Measurements from ENCODE around the gene POU2AF2.

Gene POU2AF2

GRCh38 chr11:111230122-111230465 lies 15.4 kb upstream of the POU2AF2 start:
- no peak for TF ChIP-seq CTCF (IDR thresholded peaks at IDR 0.05; ENCODE audit: low read depth, low read length)
- peak overlapping the region; percentile 60; the same call in 1 of the 2 replicates for H3K4me3 ChIP-seq (ENCODE audit: low read depth, low read length)

DNA sequence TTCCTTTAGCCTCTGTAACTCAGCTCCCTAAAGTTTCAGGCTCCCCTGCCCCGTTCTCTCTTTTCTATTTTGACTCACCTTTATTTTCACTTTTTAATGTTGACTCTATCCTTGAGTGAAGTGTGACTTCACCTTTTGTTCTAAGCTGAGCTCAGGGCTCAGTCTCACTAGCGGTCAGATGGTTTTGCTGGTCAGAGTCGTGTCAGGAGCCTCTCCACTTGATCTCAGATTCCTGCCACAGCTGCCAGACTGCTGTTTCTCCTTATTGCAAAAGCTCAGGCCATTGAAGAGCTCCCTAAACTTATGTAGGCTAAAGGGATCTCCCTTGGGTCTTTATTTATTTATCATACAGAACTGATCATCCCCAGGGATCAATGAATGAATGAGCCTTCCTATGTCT lies 13.7 kb upstream of the POU2AF2 start:
- H3K4me3 ChIP-seq (ENCODE audit: low read depth, low read length) = no peak overlapping the region
- no peak for TF ChIP-seq CTCF (IDR thresholded peaks at IDR 0.05; ENCODE audit: low read depth, low read length)

DNA sequence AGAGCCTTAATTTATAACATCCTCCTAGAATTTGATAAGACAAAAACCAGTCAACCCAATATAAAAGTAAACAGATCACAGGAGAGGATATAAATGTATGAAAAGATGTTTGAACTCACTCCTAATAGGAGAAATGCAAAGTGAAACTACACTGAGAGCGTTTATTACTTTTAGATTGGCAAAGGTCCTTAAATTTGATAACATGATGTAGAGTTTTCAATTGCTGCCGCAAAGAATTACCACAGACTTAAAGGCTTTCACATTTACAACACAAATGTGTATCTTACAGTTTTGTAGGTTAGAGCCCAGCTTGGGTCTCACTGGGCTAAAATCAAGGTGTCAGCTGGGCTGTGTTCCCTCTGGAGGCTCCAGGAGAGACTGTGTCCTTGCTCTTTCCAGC lies 9.1 kb upstream of the POU2AF2 start:
- H3K4me3 ChIP-seq (ENCODE audit: low read depth, low read length) = 0 out of 2 replicates have a peak overlapping the region, but pooled peaks have one; percentile 11
- no peak for TF ChIP-seq CTCF (IDR thresholded peaks at IDR 0.05; ENCODE audit: low read depth, low read length)

- TF ChIP-seq CTCF (IDR thresholded peaks at IDR 0.05; ENCODE audit: low read depth, low read length) = no peak
- no peak overlapping the region for H3K4me3 ChIP-seq (ENCODE audit: low read depth, low read length)
These were observed 7.6 kb upstream of the POU2AF2 start for GRCh38 chr11:111237926-111238325.

- no peak for TF ChIP-seq CTCF (IDR thresholded peaks at IDR 0.05; ENCODE audit: low read depth, low read length)
- H3K4me3 ChIP-seq (ENCODE audit: low read depth, low read length) = no peak overlapping the region
These were observed 1.4 kb downstream of the POU2AF2 start for GRCh38 chr11:111246956-111247355.

- no peak overlapping the region for H3K4me3 ChIP-seq (ENCODE audit: low read depth, low read length)
- TF ChIP-seq CTCF (IDR thresholded peaks at IDR 0.05; ENCODE audit: low read depth, low read length) = no peak
These were observed 5.4 kb downstream of the POU2AF2 start for GRCh38 chr11:111250936-111251335.

- no peak overlapping the region for H3K4me3 ChIP-seq (ENCODE audit: low read depth, low read length)
- TF ChIP-seq CTCF (IDR thresholded peaks at IDR 0.05; ENCODE audit: low read depth, low read length) = no peak
These were observed 7.6 kb downstream of the POU2AF2 start for GRCh38 chr11:111253131-111253530.

Data from WI38 (cell line).